HepG2 (cell line): ENCODE results near the gene ADAMTS13. TPM values are rescaled to one million over a fixed set of nuclear protein-coding genes. Genes with fewer than 3 reads are reported as not detected.

Experiments
- CEBPB ChIP-seq: IDR thresholded peaks from 2 replicates; pipeline ENCODE4 v1.6.1; 2011; ENCODE audit warnings: low read depth, low read length, improper control_type of control experiment, borderline replicate concordance
- DNMT1 ChIP-seq: sonication (generic); formaldehyde crosslinking; IDR thresholded peaks from 2 replicates; pipeline ENCODE4 v1.5.1; 2020; ENCODE audit warnings: mild to moderate bottlenecking, missing genetic modification reagents
- EP300 ChIP-seq, 3 experiments: sonication (generic) in 1 of 3; formaldehyde crosslinking in 1 of 3; IDR thresholded peaks; 2 replicates each; pipeline versions ENCODE4 v1.5.1 to v1.6.1; 2011 to 2020; ENCODE audit warnings: low read depth in 2 of 3, low read length in 2 of 3, borderline replicate concordance in 1 of 3, improper control_type of control experiment in 1 of 3, mild to moderate bottlenecking in 1 of 3, missing genetic modification reagents in 1 of 3, moderate library complexity in 1 of 3
- ETV6 ChIP-seq: sonication (generic); formaldehyde crosslinking; conservative IDR thresholded peaks from 2 replicates; pipeline ENCODE4 v1.4.0; 2020; ENCODE audit warnings: missing genetic modification reagents
- IRF2 ChIP-seq: IDR thresholded peaks from 2 replicates; pipeline ENCODE4 v1.6.1; 2018; ENCODE audit warnings: missing genetic modification reagents, missing compliant biosample characterization
- MTA3 ChIP-seq: sonication (generic); formaldehyde crosslinking; IDR thresholded peaks from 2 replicates; pipeline ENCODE4 v1.4.0; 2020; ENCODE audit warnings: missing genetic modification reagents
- MZF1 ChIP-seq: sonication (generic); formaldehyde crosslinking; IDR thresholded peaks from 2 replicates; pipeline ENCODE4 v1.8.1; 2023; ENCODE audit warnings: mild to moderate bottlenecking, missing genetic modification reagents, borderline replicate concordance
- SPEN ChIP-seq: sonication (generic); formaldehyde crosslinking; IDR thresholded peaks from 2 replicates; pipeline ENCODE4 v1.5.1; 2020; ENCODE audit warnings: low read depth, mild to moderate bottlenecking, missing genetic modification reagents
- TCF7L2 ChIP-seq: IDR thresholded peaks from 2 replicates; pipeline ENCODE4 v1.6.1; 2011; ENCODE audit warnings: mild to moderate bottlenecking, low read depth, low read length, moderate library complexity
- YEATS2 ChIP-seq: sonication (generic); formaldehyde crosslinking; IDR thresholded peaks from 2 replicates; pipeline ENCODE4 v1.4.0; 2020; ENCODE audit warnings: missing genetic modification reagents, borderline replicate concordance
- ZBTB38 ChIP-seq: sonication (generic); formaldehyde crosslinking; IDR thresholded peaks from 2 replicates; pipeline ENCODE4 v1.5.1; 2020; ENCODE audit warnings: mild to moderate bottlenecking, missing genetic modification reagents
- ZNF180 ChIP-seq: sonication (generic); formaldehyde crosslinking; IDR thresholded peaks from 2 replicates; pipeline ENCODE4 v1.4.0; 2020; ENCODE audit warnings: low read depth, missing genetic modification reagents, borderline replicate concordance
- ZNF292 ChIP-seq: sonication (generic); formaldehyde crosslinking; IDR thresholded peaks from 2 replicates; pipeline ENCODE4 v1.8.1; 2022; ENCODE audit warnings: mild to moderate bottlenecking, low read depth, missing genetic modification reagents, borderline replicate concordance
- ZNF672 ChIP-seq: sonication (generic); formaldehyde crosslinking; IDR thresholded peaks from 2 replicates; pipeline ENCODE4 v1.8.1; 2022; ENCODE audit warnings: missing genetic modification reagents
- ZNF772 ChIP-seq: sonication (generic); formaldehyde crosslinking; IDR thresholded peaks from 2 replicates; pipeline ENCODE4 v1.5.0; 2020; ENCODE audit warnings: mild to moderate bottlenecking, missing genetic modification reagents
- ZNF788 ChIP-seq: sonication (generic); formaldehyde crosslinking; IDR thresholded peaks from 2 replicates; pipeline ENCODE4 v1.5.0; 2020; ENCODE audit warnings: mild to moderate bottlenecking, missing genetic modification reagents, borderline replicate concordance
- polyA plus RNA-seq, 8 experiments: library from polyadenylated mRNA; depleted of rRNA in 3 of 8; stranded (reverse) in 7 of 8; unstranded in 1 of 8; fragments of >200 nt; fragmentation: Illumina TruSeq in 4 of 8; extraction: Trizol in 4 of 8; gene quantifications; 2 replicates each; pipeline versions ENCODE4 v1.2.1 to v1.2.3, GENCODE V29; 2011 to 2016; ENCODE audit warnings: low read depth in 4 of 8, missing spikeins in 1 of 8, mixed read lengths in 1 of 8; ENCODE audit not compliant: insufficient read depth in 1 of 8
- total RNA-seq, 5 experiments: library from RNA; depleted of rRNA; stranded (reverse); fragments of >200 nt; fragmentation: Illumina TruSeq; extraction: Trizol; gene quantifications; 2 replicates each; pipeline ENCODE4 v1.2.3, GENCODE V29; 2016; ENCODE audit warnings: low read depth in 1 of 5
- TF ChIP-seq, protein P1 (sequence below): IDR thresholded peaks from 2 replicates; pipeline ENCODE4 v1.6.1; 2018; ENCODE audit warnings: missing genetic modification reagents, mild to moderate bottlenecking, missing compliant biosample characterization
- TF ChIP-seq, protein P2 (sequence below): sonication (generic); formaldehyde crosslinking; IDR thresholded peaks from 2 replicates; pipeline ENCODE4 v1.5.0; 2020; ENCODE audit warnings: mild to moderate bottlenecking, missing genetic modification reagents, borderline replicate concordance
- TF ChIP-seq, protein P3 (sequence below): sonication (generic); formaldehyde crosslinking; IDR thresholded peaks from 2 replicates; pipeline ENCODE4 v1.9.0; 2021; ENCODE audit warnings: missing genetic modification reagents, mild to moderate bottlenecking, borderline replicate concordance
- TF ChIP-seq, protein P4 (sequence below): sonication (generic); formaldehyde crosslinking; IDR thresholded peaks from 2 replicates; pipeline ENCODE4 v1.5.1; 2020; ENCODE audit warnings: missing genetic modification reagents, mild to moderate bottlenecking, borderline replicate concordance

The ADAMTS13 gene
- total and polyA plus RNA-seq, 2 of the 13 experiments (the other 11 are each of a cell fraction or from before 2014, with no cell fraction given) = 0.91 to 4.5 TPM

DNA sequence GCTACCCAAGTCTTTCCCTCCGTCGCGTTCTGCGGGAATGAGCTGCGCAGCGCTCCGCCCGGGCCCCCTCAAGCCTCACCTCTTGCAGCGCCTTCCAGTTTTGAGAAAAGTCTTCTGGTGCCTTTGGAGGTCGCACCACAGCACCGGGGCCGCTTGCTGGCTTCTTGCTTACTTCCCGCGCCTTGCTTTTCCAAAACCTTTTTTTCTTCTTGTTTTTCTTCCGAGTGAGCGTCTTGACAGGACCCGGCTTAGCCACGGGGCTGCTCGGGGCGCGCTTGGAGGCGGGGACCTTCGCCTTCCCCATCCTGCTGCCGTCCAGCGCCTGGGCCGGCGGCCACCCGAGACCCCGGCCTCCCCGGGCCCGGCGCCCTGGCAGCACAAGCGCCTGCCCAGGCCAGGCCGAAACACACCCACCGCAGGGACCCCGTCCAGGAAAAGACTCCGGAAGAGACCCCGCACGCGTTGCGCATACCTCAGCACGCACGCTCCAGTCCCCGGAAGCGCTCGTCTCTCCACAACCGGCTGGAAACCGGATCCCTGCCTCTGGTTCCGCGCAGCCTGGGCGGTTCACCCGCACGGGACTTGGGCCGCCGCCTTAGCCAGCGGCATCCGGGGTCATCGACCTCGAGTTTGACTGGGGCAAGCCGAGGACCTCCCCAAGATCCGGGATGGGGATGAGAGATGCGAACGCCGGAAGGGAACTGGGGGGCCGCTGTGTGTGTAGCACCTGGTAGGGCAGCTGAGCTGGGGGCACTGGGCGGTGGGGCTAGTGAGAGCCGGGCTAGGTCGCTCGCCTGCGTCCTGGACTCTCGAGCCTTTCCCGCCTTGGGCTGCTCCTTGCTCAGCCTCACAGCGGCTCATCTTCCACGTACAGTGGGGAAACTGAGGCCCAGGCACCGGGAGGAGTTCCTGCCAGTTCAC lies 4.4 kb upstream of the ADAMTS13 start, which contains the start of gene REXO4 (continued):
- TF ChIP-seq ZNF788 (peak; percentile 98), ZNF772 (CRISPR knock-in tag) (peak; percentile 94), TCF7L2 (no peak), ZNF672 (CRISPR knock-in tag) (peak; percentile 65; the same call in 1 of the 2 replicates), DNMT1 (CRISPR knock-in tag) (no peak), ZBTB38 (peak; percentile 91), ETV6 (peak; percentile 94), MTA3 (CRISPR knock-in tag) (no peak), YEATS2 (CRISPR knock-in tag) (peak; percentile 98), SPEN (CRISPR knock-in tag) (peak; percentile 95), CEBPB (no peak; the same call in 1 of the 2 replicates), MZF1 (CRISPR knock-in tag) (no peak), IRF2 (CRISPR knock-in tag) (peak; percentile 90), EP300 (IDR thresholded peaks at IDR 0.05; ENCODE audit: low read depth in 2 of 2, low read length in 2 of 2) (peak; percentile 22 to 38; a peak in 2 of 4 replicates), EP300 (CRISPR knock-in tag; IDR thresholded peaks at IDR 0.05; ENCODE audit: borderline replicate concordance) (peak; percentile 45; the same call in 1 of the 2 replicates), ZNF180 (CRISPR knock-in tag) (0 out of 2 replicates have a peak, but pooled peaks have one; percentile 36), ZNF292 (CRISPR knock-in tag) (peak; percentile 44)
- TF ChIP-seq, protein P1, sequence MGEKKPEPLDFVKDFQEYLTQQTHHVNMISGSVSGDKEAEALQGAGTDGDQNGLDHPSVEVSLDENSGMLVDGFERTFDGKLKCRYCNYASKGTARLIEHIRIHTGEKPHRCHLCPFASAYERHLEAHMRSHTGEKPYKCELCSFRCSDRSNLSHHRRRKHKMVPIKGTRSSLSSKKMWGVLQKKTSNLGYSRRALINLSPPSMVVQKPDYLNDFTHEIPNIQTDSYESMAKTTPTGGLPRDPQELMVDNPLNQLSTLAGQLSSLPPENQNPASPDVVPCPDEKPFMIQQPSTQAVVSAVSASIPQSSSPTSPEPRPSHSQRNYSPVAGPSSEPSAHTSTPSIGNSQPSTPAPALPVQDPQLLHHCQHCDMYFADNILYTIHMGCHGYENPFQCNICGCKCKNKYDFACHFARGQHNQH (CRISPR knock-in tag) = peak; percentile 86
- TF ChIP-seq, protein P2, sequence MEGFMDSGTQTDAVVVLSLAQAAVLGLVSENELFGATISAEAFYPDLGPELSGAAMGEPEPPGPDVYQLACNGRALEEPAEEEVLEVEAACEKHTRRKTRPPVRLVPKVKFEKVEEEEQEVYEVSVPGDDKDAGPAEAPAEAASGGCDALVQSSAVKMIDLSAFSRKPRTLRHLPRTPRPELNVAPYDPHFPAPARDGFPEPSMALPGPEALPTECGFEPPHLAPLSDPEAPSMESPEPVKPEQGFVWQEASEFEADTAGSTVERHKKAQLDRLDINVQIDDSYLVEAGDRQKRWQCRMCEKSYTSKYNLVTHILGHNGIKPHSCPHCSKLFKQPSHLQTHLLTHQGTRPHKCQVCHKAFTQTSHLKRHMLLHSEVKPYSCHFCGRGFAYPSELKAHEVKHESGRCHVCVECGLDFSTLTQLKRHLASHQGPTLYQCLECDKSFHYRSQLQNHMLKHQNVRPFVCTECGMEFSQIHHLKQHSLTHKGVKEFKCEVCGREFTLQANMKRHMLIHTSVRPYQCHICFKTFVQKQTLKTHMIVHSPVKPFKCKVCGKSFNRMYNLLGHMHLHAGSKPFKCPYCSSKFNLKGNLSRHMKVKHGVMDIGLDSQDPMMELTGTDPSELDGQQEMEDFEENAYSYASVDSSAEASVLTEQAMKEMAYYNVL (CRISPR knock-in tag) = peak; percentile 77; the same call in 1 of the 2 replicates
- TF ChIP-seq, protein P3, sequence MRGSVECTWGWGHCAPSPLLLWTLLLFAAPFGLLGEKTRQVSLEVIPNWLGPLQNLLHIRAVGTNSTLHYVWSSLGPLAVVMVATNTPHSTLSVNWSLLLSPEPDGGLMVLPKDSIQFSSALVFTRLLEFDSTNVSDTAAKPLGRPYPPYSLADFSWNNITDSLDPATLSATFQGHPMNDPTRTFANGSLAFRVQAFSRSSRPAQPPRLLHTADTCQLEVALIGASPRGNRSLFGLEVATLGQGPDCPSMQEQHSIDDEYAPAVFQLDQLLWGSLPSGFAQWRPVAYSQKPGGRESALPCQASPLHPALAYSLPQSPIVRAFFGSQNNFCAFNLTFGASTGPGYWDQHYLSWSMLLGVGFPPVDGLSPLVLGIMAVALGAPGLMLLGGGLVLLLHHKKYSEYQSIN (CRISPR knock-in tag) = no peak
- TF ChIP-seq, protein P4, sequence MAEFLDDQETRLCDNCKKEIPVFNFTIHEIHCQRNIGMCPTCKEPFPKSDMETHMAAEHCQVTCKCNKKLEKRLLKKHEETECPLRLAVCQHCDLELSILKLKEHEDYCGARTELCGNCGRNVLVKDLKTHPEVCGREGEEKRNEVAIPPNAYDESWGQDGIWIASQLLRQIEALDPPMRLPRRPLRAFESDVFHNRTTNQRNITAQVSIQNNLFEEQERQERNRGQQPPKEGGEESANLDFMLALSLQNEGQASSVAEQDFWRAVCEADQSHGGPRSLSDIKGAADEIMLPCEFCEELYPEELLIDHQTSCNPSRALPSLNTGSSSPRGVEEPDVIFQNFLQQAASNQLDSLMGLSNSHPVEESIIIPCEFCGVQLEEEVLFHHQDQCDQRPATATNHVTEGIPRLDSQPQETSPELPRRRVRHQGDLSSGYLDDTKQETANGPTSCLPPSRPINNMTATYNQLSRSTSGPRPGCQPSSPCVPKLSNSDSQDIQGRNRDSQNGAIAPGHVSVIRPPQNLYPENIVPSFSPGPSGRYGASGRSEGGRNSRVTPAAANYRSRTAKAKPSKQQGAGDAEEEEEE (CRISPR knock-in tag) = no peak
